ENCODE measurements around the gene USF2. TPM values are rescaled to one million over a fixed set of nuclear protein-coding genes. Genes with fewer than 3 reads are reported as not detected.
A peak's percentile ranks its signal among the peaks of the same experiment; 100 is the strongest.

The USF2 gene
- total RNA-seq, 1 donor from 2014 or later, result 152 TPM

DNA sequence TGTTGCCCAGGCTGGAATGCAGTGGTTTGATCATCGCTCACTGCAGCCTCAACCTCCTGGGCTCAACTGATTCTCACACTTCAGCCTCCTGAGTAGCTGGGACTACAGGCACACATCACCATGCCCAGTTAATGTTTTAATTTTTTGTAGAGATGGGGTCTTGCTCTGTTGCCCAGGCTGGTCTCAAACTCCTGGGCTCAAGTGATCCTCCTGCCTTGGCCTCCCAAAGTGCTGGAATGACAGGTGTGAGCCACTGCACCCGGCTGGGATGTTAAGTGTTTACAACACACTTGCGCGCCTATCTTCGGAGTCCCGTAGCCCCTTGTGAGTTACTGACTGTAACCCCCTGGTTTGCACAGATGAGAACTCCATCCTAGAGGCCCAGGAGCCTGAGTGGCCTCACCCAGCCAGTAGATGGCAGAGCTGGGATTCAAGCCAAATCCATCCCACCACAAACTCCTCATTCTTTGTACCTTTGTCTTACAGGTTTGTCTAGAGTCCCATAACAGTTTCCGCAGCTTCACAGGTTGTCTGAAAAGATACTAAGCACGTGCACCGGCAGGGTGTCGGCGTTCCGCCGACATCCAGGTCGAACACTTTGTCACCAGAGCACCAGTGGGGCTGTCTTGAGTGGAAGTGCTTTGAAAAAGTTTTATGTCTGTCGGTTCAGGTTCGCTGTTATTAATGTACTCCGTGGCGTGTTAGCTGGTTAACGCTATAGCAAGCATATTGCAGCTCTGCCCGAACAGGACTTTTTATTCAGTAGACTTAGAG, 37.9 kb downstream of the USF2 start:
- H3K27me3 ChIP-seq, result no peaks in the 10 kb centered on the region
- no peaks in the 10 kb centered on the region for H3K4me1 ChIP-seq
- no peak overlapping the region for H3K4me3 ChIP-seq
- H3K36me3 ChIP-seq, result no peaks in the 10 kb centered on the region
- intact Hi-C loops (cut with DNase I), result no loop called here
- TF ChIP-seq, protein P1, sequence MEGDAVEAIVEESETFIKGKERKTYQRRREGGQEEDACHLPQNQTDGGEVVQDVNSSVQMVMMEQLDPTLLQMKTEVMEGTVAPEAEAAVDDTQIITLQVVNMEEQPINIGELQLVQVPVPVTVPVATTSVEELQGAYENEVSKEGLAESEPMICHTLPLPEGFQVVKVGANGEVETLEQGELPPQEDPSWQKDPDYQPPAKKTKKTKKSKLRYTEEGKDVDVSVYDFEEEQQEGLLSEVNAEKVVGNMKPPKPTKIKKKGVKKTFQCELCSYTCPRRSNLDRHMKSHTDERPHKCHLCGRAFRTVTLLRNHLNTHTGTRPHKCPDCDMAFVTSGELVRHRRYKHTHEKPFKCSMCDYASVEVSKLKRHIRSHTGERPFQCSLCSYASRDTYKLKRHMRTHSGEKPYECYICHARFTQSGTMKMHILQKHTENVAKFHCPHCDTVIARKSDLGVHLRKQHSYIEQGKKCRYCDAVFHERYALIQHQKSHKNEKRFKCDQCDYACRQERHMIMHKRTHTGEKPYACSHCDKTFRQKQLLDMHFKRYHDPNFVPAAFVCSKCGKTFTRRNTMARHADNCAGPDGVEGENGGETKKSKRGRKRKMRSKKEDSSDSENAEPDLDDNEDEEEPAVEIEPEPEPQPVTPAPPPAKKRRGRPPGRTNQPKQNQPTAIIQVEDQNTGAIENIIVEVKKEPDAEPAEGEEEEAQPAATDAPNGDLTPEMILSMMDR (IDR thresholded peaks at IDR 0.05), result peak; percentile 14
- H3K9me3 ChIP-seq, result no peaks in the 10 kb centered on the region
- no peak for ATAC-seq
- no peak for DNase-seq
- no peak overlapping the region for H3K27ac ChIP-seq

DNA sequence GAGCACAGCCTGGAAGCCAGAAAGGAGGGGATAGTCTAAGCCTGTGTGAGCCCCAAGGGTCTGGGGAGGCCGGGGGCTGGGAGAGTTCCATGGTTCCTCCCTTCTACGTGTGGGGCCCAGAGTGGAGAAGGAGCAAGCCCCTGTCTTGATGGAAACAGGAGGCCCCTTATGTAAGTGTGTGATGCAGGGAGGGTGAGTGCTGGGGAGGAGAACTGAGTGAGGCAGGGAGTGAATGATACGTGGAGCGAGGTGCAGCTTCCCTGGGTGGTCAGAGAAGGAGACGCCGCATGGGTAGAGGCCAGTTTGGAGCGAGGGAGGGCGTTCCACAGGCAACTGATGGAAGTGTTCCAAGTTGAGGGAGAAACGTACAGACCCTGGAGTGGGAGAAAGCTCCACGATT, 39.2 kb downstream of the USF2 start:
- H3K27me3 ChIP-seq, result no peaks in the 10 kb centered on the region
- ATAC-seq (no peak), DNase-seq (no peak)
- H3K27ac ChIP-seq, result no peak overlapping the region
- no peaks in the 10 kb centered on the region for H3K4me1 ChIP-seq
- TF ChIP-seq, protein P1 (IDR thresholded peaks at IDR 0.05), result no peak
- intact Hi-C loops (cut with DNase I), result no loop called here
- H3K36me3 ChIP-seq, result no peaks in the 10 kb centered on the region
- no peaks in the 10 kb centered on the region for H3K9me3 ChIP-seq
- H3K4me3 ChIP-seq, result no peak overlapping the region

DNA sequence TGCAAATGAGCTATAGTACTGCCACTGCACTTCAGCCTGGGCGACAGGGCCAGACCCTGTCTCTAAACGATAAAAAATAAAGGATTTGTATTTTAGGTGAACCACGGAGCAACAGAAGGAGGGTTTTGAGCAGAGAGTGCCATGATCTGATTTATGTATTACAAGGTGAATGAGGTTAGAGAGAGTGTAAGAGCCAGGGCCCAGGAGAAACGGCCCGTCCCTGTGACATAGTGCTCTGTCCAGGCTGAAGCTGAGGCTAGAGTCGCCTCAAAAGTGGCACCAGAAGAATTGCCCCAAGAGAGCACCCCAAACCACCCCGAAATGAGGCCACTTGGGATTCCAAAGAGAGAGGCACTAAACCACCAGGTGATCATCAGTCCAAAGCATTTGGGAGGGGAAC, 40.1 kb downstream of the USF2 start:
- intact Hi-C loops (cut with DNase I), result no loop called here
- Histone ChIP-seq H3K9me3 (no peaks in the 10 kb centered on the region), H3K27ac (no peak overlapping the region), H3K4me3 (no peak overlapping the region), H3K36me3 (no peaks in the 10 kb centered on the region), H3K27me3 (no peaks in the 10 kb centered on the region), H3K4me1 (no peaks in the 10 kb centered on the region)
- TF ChIP-seq, protein P1 (IDR thresholded peaks at IDR 0.05), result no peak
- ATAC-seq (no peak), DNase-seq (no peak)

DNA sequence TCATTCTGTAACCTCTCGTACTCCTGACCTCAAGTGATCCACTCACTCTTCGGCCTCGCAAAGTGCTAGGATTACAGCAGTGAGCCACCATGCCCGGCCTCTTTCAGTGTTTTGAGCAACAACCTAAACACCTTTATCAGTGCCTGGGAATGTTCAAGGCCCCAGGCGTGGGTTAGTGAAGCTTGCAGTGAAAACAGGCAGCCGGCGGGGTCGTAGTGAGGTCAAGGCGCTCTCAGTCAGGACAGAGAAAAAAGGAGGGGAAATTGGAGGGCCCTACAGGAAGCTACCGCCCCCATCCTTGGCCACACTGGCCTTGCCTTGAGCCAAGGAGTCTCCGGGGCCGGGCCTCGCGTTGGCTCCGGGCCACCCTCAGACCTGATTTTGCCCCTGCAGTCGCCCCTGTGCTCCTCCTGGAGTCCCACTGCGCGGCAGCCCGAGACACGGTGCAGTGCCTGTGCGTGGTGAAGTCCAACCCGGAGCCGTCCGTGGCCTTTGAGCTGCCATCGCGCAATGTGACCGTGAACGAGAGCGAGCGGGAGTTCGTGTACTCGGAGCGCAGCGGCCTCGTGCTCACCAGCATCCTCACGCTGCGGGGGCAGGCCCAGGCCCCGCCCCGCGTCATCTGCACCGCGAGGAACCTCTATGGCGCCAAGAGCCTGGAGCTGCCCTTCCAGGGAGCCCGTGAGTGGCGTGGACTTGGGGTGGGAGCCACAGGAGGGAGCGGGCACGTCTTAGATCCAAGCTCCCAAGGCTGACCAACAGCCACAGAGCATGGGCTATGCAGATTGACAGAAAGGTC, 40.9 kb downstream of the USF2 start:
- H3K4me3 ChIP-seq, result no peak overlapping the region
- H3K27me3 ChIP-seq, result no peaks in the 10 kb centered on the region
- intact Hi-C loops (cut with DNase I), result no loop called here
- ATAC-seq (peak; percentile 59), DNase-seq (no peak)
- H3K4me1 ChIP-seq, result no peaks in the 10 kb centered on the region
- H3K36me3 ChIP-seq, result no peaks in the 10 kb centered on the region
- no peak overlapping the region for H3K27ac ChIP-seq
- TF ChIP-seq, protein P1 (IDR thresholded peaks at IDR 0.05), result no peak
- H3K9me3 ChIP-seq, result no peaks in the 10 kb centered on the region

DNA sequence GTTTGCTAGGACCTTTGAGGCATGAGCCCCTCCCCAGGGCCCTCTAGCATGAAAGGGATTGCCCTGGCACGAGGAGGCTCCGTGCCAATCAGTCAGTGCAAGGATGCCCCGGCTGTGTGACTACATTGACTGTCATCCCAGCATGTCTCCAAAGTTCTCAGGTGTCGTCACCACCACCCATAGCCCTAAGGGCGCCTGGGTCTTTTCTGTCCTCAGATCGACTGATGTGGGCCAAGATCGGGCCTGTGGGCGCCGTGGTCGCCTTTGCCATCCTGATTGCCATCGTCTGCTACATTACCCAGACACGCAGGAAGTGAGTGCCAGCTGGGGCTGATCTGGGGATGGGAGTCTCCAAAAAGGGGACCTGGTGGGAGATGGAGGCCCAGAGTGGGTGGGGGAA, 41.6 kb downstream of the USF2 start:
- no peaks in the 10 kb centered on the region for H3K36me3 ChIP-seq
- TF ChIP-seq, protein P1 (IDR thresholded peaks at IDR 0.05), result no peak
- ATAC-seq (no peak), DNase-seq (no peak)
- H3K4me3 ChIP-seq, result no peak overlapping the region
- H3K9me3 ChIP-seq, result no peaks in the 10 kb centered on the region
- H3K4me1 ChIP-seq, result no peaks in the 10 kb centered on the region
- intact Hi-C loops (cut with DNase I), result no loop called here
- no peaks in the 10 kb centered on the region for H3K27me3 ChIP-seq
- H3K27ac ChIP-seq, result no peak overlapping the region
